NCI-H460 (cell line): ENCODE results near the gene FREM1. TPM values are rescaled to one million over a fixed set of nuclear protein-coding genes. Genes with fewer than 3 reads are reported as not detected.

Experiments used
- DNase-seq: peaks from one replicate; pipeline ENCODE4 v3.0.0-alpha.2; 2016; ENCODE audit warnings: low read depth; ENCODE audit errors: extremely low read depth
- small RNA-seq, 2 experiments: library from RNA; depleted of rRNA; stranded (forward); fragments of <200 nt; gene quantifications; one replicate each; pipeline ENCODE3, GENCODE V24; 2014
- total RNA-seq: library from RNA; depleted of rRNA; stranded (reverse); fragments of >200 nt; shearing (Covaris generic); gene quantifications from 2 replicates; pipeline ENCODE4 v1.2.3, GENCODE V29; 2014; rRNA removed

FREM1 gene
- total RNA-seq, 1 experiment from 2014 or later, result not detected

DNA sequence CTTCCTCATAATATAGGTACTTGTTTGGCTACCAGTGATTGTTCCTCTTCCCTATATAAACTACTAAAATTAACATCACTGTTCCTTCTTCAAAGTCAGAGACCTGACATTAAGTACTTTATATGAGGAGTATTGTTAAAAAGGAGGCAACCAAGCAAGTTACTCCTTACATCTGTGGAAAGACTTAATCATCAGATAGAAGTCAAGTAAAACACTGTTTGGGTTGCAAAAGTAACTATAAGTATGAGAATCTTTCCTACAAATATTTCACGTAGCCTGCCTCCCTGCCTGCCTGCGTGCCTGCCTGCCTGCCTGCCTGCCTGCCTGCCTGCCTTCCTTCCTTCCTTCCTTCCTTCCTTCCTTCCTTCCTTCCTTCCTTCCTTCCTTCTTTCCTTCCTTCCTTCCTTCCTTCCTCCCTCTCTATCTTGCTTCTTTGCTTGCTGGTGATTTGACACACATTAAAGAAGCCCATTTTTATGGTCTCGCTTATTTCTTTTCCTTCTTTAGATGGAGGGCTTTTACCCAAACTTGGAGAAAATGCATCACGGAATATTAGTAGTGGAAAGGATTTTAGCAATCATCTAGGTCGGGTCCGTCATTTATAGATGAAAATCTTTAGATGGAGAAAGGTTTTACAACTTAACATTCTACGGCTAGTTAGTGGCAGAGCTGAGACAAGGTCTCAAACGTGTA, 190.9 kb downstream of the FREM1 start:
- DNase-seq, result no peak

DNA sequence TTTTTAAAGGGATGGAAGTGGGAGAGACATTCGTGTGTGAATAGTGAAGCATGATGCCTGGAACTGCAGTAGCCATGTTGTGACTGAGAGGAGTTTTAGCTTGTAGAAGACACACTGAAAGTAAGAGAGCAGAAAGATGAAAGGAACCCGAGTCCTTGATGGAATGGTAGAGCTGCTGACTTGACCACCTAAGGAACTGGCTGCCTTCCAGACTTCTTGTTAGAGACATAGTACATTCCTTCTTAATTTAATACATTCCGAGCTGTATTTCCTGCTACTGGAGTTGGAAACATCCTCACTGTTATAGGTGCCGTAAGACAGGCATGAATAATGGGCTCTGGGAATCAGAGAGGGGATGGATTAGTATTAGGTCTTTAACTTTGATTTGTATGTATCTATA, 195.1 kb downstream of the FREM1 start:
- no peak for DNase-seq

DNA sequence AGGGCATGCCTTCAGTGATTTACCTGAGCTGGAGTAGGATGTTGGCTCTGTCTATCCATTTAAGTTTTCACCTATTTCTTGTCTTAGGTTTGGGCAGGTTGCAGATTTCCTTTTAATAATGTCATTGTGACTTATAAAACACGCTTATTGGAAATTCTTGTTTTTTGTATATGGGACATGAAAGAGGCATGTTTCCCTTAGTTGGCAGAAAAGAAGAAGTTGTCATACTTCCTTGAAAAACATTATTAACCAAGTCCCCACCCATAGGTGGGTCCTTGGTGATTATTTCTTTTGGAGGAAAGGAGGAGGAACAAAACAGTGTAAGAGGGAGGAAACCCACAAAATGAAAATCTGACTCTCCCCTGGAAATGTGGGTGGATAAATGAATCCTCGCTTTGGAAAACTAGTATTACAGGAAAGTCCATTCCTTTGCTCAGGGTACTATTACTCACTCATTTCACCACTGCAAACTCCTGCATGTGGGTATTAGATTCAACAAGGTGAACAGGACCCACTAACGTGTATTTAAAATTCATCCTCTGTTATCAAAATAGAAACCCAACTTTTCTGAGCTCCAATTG, 197.0 kb downstream of the FREM1 start:
- no peak for DNase-seq

DNA sequence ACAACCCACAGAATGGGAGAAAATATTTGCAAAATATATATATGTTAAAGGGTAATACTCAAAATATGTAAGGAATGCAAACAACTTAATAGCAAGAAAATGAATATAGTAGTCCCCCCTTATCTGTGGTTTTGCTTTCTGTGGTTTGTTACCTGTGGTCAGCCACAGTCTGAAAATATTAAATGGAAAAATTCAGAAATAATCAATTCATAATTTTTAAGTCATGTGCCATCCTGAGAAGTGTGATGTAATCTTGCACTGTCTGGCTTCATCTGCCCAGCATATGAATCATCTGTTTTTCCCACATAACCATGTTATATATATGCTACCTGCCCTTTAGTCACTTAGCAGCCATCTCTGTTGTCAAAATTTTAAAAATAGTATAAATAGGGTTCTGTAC, 199.4 kb downstream of the FREM1 start:
- DNase-seq, result no peak

DNA sequence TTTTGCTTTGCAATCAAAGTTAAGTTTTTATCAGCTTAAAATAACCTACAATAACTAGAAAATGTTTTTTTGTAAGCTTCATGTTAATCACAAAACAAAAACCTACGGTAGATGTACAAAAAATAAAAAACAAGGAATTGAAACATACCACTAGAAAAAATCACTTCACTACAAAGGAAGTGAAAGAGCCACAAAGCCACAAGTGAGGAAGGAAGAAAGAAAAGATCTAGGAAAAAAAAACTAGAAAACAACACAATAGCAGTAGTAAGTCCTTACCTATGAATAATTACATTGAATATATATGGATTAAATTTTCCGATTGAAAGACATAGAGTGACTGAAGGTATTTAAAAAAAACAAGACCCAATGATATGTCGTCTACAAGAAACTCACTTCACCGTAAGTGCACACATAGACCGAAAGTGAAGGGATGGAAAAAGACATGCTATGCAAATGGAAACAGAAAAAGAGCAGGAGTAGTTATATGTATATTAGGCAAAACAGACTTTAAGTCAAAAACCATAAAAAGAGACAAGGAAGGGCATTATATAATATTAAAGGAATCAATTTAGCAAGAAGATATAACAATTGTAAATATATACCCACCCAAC, 203.6 kb downstream of the FREM1 start:
- DNase-seq, result no peak

DNA sequence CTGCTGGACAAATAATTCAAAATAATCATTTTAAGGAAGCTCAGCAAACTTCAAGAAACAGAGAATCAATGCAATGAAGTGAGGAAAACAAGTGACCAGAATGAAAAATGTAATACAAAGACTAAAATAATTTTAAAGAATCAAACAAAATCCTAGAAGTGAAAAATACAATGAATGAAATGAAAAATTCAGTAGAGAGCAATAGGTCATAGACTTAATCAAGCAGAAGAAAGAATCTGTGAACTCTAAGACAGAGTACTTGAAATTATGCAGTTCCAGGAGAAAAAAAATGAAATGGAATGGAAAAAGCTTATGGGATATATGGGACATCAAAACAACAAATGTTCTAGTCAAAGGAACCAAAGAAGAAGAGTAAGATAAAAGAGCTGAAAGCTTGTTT, 205.1 kb downstream of the FREM1 start:
- DNase-seq, result no peak

DNA sequence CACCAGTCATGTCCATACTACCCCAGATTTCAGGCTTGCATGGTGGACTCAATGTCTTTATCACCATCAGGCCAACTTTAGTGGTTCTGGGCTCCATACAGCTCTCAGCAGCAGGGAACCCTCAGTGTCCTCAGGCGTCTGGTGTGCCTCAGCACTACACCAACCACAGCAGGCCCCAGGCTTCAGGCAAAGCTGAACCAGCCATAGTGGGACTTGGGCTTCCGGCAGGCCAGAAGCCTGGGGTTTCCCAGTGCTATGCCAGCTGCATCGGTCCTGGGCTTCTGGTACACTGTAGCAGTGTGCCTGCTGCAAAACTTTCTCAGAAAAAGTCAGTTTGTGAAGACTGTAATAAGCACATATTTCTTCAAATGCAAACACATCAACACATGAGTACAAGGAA, 205.9 kb downstream of the FREM1 start:
- DNase-seq, result no peak

DNA sequence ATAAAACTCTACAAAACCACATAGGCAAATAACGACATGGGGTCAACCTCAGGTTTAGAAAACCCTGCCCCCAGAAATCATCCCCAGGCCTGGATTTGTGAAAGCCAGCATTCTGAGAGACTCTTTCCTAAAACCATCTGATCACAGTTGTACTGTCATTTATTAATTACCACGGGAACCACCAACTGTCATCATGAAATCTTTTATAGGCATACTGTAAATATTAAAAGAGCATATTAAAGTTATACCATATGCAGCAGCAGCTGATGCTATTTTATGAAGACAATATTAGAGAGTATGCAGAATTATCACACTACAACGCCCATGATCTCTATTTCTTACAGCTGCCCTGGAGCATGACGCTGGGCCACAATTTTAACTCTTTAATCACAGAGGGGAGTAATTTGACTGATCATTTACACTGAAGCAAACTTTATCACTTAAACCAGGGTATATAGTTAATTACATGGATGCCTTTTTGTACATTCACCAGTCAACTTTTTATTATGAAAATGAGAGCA, 208.0 kb downstream of the FREM1 start:
- no peak for DNase-seq

DNA sequence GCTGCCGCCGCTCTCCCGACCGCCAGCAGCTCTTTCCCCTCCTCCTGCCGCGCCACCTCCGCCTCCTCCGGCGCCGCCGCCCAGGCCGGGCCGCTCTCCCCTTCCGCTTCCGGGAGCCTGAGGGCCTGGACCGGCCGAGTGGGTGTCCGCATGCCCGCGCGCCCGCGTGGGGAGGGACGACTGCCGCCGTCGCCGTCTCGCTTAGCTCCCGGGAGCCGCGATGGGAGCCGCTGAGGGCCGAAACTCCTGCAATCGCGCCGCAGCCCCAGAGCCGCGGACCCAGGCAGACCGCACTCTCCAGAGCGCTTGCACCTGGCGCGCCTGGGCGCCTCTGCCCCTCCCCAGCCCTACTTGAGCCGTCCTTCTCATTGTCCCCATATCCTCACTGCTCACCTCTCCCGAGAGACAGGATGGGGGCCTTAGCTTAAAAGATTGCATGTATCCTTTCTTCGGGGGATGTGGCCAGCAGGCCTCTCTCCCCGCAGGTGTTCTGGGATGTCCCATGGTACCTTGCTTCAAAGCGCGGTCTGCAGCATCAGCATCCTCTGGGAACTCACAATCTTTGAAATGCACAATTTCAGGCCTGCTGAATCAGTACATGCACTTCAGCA, 216.9 kb downstream of the FREM1 start, which contains the start of gene ZDHHC21:
Gene ZDHHC21, minus strand, starts transcription at position 182 of the 611 bp plus-strand sequence. CDS start 19,092 bp downstream, outside the sequence.
- DNase-seq, result peak; percentile 39

DNA sequence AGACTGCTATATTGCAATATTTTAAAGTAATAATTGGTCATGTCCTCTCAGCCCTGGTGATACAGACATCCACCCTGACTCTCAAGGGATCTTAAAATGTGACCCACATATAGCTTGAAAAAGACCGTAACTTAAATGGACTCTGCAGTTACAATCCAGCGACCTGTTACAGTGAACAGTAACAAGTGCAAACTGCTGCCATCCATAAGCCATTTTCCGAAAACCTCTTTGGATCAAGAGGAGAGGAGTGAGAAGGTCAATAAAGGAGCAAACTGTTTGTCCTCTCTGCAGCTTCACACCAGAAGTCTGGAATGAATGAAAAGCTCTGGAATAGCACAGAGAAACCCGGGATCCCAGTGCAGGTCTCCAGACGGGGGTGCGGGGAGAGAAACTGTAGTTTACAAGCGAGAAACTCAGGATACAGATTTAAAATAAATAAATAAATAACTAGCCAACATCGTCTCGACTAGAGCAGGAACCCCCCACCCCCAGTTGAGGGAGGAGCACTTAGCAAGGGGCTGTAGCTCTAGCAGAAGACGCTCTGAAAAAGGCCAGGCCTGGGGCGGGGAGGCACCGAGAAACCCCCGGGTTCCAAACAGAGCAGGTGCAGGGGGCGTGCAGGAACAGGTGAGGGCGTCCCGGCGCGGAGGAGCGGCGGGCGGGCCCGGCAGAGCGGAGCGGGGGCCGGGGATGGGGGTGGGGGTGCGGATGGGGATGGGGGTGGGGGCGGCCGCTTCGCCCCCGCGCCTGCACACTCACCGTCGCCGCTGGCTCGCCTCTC, 217.6 kb downstream of the FREM1 start:
- DNase-seq, result no peak

DNA sequence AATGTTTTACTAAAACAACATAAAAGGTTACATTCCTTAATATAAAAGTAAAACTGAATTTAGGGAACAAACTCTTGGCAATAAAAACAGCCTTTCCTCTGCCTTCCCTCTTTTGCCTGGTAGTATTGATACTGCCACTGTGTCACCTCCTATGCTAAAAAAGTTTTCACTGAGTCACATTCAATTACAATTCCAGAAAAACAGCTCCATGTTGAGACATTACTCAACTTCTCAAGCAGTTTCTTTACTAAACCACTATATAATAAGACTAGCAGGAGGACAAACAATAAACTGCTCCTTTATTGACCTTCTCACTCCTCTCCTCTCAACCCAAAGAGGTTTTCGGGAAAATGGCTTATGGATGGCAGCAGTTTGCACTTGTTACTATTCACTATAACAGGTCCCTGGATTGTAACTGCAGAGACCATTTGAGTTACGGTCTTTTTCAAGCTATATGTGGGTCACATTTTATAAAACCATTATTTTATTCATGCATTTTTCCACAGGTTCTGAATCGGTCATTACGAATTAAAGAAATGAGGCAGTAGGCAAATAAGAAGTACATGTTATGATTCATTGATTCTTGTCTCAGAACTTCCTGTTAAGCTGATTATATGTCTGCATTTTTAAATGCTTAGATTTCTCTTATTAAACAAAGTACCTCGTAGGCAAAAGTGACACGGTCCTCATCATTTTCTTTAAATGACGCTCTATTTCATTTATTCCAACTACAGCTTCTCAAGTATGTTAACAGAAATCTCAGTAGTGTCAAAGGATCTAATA, 219.1 kb downstream of the FREM1 start:
- no peak for DNase-seq

DNA sequence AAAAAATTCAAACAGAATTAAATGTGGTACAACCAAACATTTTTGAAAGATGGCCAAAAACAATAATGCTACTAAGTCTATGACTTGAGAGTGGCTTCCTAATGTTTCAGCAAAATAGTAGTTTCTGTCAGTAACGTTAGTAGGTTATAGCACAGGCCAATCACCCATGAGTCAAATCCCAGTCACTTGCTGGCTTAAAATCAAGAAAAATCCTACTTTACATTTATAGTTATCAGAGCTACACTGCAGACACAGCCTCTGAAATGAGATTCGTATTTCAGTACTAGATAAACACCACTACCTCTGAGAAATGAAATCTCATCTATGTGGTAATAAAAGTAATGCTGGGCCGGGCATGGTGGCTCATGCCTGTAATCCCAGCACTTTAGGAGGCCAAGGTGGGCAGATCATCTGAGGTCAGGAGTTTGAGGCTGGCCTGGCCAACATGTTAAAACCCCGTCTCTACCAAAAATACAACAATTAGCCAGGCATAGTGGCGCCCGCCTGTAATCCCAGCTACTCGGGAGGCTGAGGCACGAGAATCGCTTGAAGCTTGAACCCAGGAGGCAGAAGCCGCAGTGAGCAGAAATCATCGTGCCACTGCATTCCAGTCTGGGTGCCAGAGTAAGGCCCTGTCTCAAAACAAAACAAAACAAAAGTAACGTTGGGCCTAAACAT, 223.0 kb downstream of the FREM1 start:
- DNase-seq, result no peak

DNA sequence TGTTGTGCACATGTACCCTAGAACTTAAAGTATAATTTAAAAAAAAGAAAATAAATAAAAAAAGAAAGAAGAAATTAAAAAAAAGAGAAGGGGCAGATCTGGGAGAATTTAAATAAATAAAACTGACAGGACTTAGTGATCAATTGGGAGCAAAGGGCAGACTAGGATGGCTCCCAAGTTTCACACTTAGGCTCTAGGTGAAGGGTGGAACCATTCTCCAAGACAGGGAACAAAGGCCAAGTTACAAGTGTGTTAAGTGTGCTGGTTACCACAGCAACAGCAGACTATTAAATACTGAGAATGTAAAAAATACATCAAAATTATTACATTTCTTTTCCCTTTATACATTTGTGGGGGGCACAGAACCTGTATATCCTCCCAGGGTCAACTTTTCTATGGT, 224.1 kb downstream of the FREM1 start:
- DNase-seq, result no peak

Small RNA genes within 50 kb of the gene (small RNA-seq; reads per million reads assigned to genes)
- 0 reads per million in 2 experiments for gene RNU6-1260P

Other genes with a start within 250 kb of the FREM1 start
- gene ZDHHC21, start 217.0 kb downstream of the FREM1 start, total RNA-seq, result 6.7 and 10.2 TPM in 2 replicates
- not detected in 2 replicates for gene CER1, start 187.7 kb downstream of the FREM1 start, total RNA-seq